Tibial nerve (tissue), 4 donors: ENCODE data around the gene ABCG1.

Source experiments
- CTCF ChIP-seq, 5 experiments: fragments of 200-600 bp in 3 of 5; fragments of 450-650 bp in 2 of 5; sonication (generic) in 3 of 5; IDR thresholded peaks; one replicate each; pipeline ENCODE4 v1.5.1; 2016 to 2019; ENCODE audit warnings: antibody characterized with exemption in 5 of 5, mild to moderate bottlenecking in 3 of 5, moderate library complexity in 2 of 5
- EP300 ChIP-seq, 2 donors: sonication (generic); formaldehyde crosslinking; IDR thresholded peaks; one replicate each; pipeline ENCODE4 v1.6.1; 2017; ENCODE audit warnings: antibody characterized with exemption in 2 of 2, mild to moderate bottlenecking in 1 of 2
- POLR2A ChIP-seq, 2 donors: fragments of 450-650 bp; IDR thresholded peaks; one replicate each; pipeline ENCODE4 v1.6.1; 2017; ENCODE audit warnings: antibody characterized with exemption in 2 of 2, mild to moderate bottlenecking in 2 of 2, moderate library complexity in 2 of 2

GRCh38 chr21:42195378-42196031 is 23.4 kb upstream of the ABCG1 start:
- TF ChIP-seq CTCF (IDR thresholded peaks at IDR 0.05): no peak
- peak in 1 of 2 donors; percentile 39 for TF ChIP-seq EP300 (IDR thresholded peaks at IDR 0.05)
- no peak for TF ChIP-seq POLR2A (IDR thresholded peaks at IDR 0.05)
